B cell (primary cell): ENCODE data around the gene CGNL1. TPM values are rescaled to one million over a fixed set of nuclear protein-coding genes. Genes with fewer than 3 reads are reported as not detected.

Source experiments
- ATAC-seq: fragments of 200-7000 bp; cut with Tn5 transposase; one replicate; pipeline ENCODE4 v1.10.0; 2021; ENCODE audit warnings: low read depth, mild to moderate bottlenecking, moderate number of reproducible peaks, moderate library complexity
- CTCF ChIA-PET: fragments of 350-600 bp; sonication (Branson Sonifier 250); formaldehyde crosslinking; loops from one replicate; lab custom pipeline; 2021; ENCODE audit warnings: antibody characterized with exemption, inconsistent platforms; lab: Charles Lee
- POLR2A ChIA-PET: fragments of 350-600 bp; sonication (Branson Sonifier 250); formaldehyde crosslinking; loops from one replicate; lab custom pipeline; 2021; ENCODE audit warnings: antibody characterized with exemption; lab: Charles Lee
- DNase-seq: peaks from one replicate; pipeline ENCODE4 v3.0.0; 2013
- H2AFZ ChIP-seq: 2 replicates; pipeline ENCODE4 v1.6.1; 2012; ENCODE audit warnings: mild to moderate bottlenecking, low read depth, low read length; ENCODE audit not compliant: insufficient read depth, poor library complexity, severe bottlenecking
- H3K27ac ChIP-seq, 2 donors: 1 replicate in 1 of 2; 2 replicates in 1 of 2; pipeline ENCODE4 v1.5.1; 2012 to 2013; ENCODE audit warnings: low read length in 2 of 2, mild to moderate bottlenecking in 2 of 2, moderate library complexity in 1 of 2
- H3K27me3 ChIP-seq, 4 experiments: fragments of 200-600 bp in 1 of 4; sonication (generic) in 1 of 4; replicated peaks in 1 of 4; 1 replicate in 2 of 4; 2 replicates in 2 of 4; pipeline versions ENCODE4 v1.6.1 to v1.7.0; 2013 to 2016; ENCODE audit warnings: low read length in 3 of 4, mild to moderate bottlenecking in 2 of 4, mixed read lengths in 1 of 4, moderate library complexity in 1 of 4; ENCODE audit not compliant: insufficient read depth in 4 of 4, control insufficient read depth in 3 of 4; ENCODE audit errors: control extremely low read depth in 1 of 4
- H3K36me3 ChIP-seq, 2 experiments: replicated peaks in 1 of 2; 1 replicate in 1 of 2; 2 replicates in 1 of 2; pipeline versions ENCODE4 v1.6.1 to v1.7.1; 2013; ENCODE audit warnings: low read length in 1 of 2; ENCODE audit not compliant: insufficient read depth in 2 of 2, control insufficient read depth in 1 of 2; ENCODE audit errors: control extremely low read depth in 1 of 2, extremely low read depth in 1 of 2
- H3K4me1 ChIP-seq, 2 donors: fragments of 200-600 bp in 1 of 2; sonication (generic) in 1 of 2; 1 replicate in 1 of 2; 2 replicates in 1 of 2; pipeline versions ENCODE4 v1.5.1 to v1.6.1; 2013 to 2017; ENCODE audit warnings: low read length in 2 of 2; ENCODE audit not compliant: control insufficient read depth in 2 of 2, insufficient read depth in 2 of 2
- H3K4me2 ChIP-seq: replicated peaks from 2 replicates; pipeline ENCODE3; 2012; ENCODE audit warnings: mild to moderate bottlenecking, low read depth, low read length; ENCODE audit not compliant: poor library complexity, severe bottlenecking
- H3K4me3 ChIP-seq, 5 experiments: fragments of 200-600 bp in 1 of 5; sonication (generic) in 1 of 5; 1 replicate in 3 of 5; 2 replicates in 2 of 5; pipeline versions ENCODE4 v1.5.1 to v1.7.0; 2011 to 2016; ENCODE audit warnings: low read length in 4 of 5, mild to moderate bottlenecking in 4 of 5, low read depth in 2 of 5, control low read depth in 1 of 5, moderate library complexity in 1 of 5; ENCODE audit not compliant: insufficient read depth in 1 of 5; ENCODE audit errors: control extremely low read depth in 1 of 5, extremely low read depth in 1 of 5
- H3K79me2 ChIP-seq: fragments of 200-600 bp; sonication (generic); one replicate; pipeline ENCODE4 v1.6.0; 2016; ENCODE audit warnings: low read length; ENCODE audit not compliant: control insufficient read depth, insufficient read depth
- H3K9ac ChIP-seq: fragments of 200-600 bp; sonication (generic); 2 replicates; pipeline ENCODE4 v1.6.1; 2017; ENCODE audit warnings: mild to moderate bottlenecking, low read length, moderate library complexity
- H3K9me3 ChIP-seq, 3 donors: one replicate each; pipeline versions ENCODE4 v1.6.1 to v1.7.1; 2013; ENCODE audit warnings: low read length in 2 of 3; ENCODE audit not compliant: control insufficient read depth in 2 of 3, insufficient read depth in 1 of 3; ENCODE audit errors: control extremely low read depth in 1 of 3
- H4K20me1 ChIP-seq: 2 replicates; pipeline ENCODE4 v1.6.0; 2012; ENCODE audit warnings: mild to moderate bottlenecking, low read length; ENCODE audit not compliant: insufficient read depth, control insufficient read depth, poor library complexity, severe bottlenecking
- H3K27ac Mint-ChIP-seq: one replicate; pipeline ENCODE4 v1.8.0; 2021; ENCODE audit warnings: mixed read lengths
- H3K27me3 Mint-ChIP-seq: one replicate; pipeline ENCODE4 v1.8.0; 2021; ENCODE audit warnings: mixed read lengths
- H3K4me1 Mint-ChIP-seq: one replicate; pipeline ENCODE4 v1.8.0; 2021; ENCODE audit warnings: mixed read lengths
- H3K4me3 Mint-ChIP-seq: one replicate; pipeline ENCODE4 v1.8.0; 2021; ENCODE audit warnings: mixed read lengths
- H3K9me3 Mint-ChIP-seq: one replicate; pipeline ENCODE4 v1.8.0; 2022; ENCODE audit warnings: mixed read lengths; ENCODE audit not compliant: insufficient read depth
- EZH2 ChIP-seq: IDR thresholded peaks from 2 replicates; pipeline ENCODE4 v1.6.1; 2012; ENCODE audit warnings: borderline replicate concordance, low read depth, mild to moderate bottlenecking, moderate library complexity, low read length; ENCODE audit not compliant: insufficient read depth, poor library complexity, severe bottlenecking
- WGBS: methylation state at CpG from one replicate; pipeline ENCODE4 v1.1.5; 2013; ENCODE audit warnings: missing lambda C conversion rate; ENCODE audit not compliant: insufficient coverage; 5-methylcytosine and 5-hydroxymethylcytosine counted together
- intact Hi-C: fragments of 100-400 bp; cut with micrococcal nuclease; formaldehyde crosslinking; loops from one replicate; pipeline ENCODE4 v1.10.0; 2022
- polyA plus RNA-seq: library from polyadenylated mRNA; depleted of rRNA; stranded (reverse); fragments of >200 nt; gene quantifications from 2 replicates; pipeline ENCODE4 v1.2.3, GENCODE V29; 2012
- total RNA-seq, 2 donors: library from RNA; stranded (reverse); fragments of 120-200 nt in 1 of 2; gene quantifications; 1 replicate in 1 of 2; 2 replicates in 1 of 2; pipeline versions ENCODE4 v1.2.3 to v1.2.4, GENCODE V29; 2013 to 2022
- TF ChIP-seq, protein P1 (sequence below): fragments of 200-600 bp; IDR thresholded peaks from one replicate; pipeline ENCODE4 v1.8.0; 2022; ENCODE audit warnings: antibody characterized with exemption, mild to moderate bottlenecking

The CGNL1 gene
- total and polyA plus RNA-seq, 2 donors (not counting 1 experiment from before 2014, with no cell fraction given) = 0.03 to 0.12 TPM

DNA sequence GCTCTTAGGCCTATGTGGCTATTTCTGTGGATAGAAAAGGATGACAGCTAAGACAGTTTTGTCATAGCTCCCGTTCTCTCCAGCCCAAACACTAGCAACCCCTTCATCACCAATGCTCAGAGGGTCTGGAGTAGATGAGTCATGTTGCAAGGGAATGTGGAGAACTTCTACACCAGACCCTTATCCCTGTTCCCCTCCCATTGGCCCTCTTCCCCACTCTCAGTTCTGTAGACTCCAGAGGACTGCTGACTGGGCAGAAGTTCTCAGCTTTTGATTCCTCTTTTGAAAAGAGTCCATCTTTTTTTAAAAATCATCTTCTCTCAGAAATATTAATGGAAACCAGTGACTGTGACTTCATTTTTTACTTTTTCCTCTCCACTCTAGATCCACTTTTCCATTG lies 213.0 kb downstream of the CGNL1 start:
- no peak overlapping the region for H2AFZ ChIP-seq
- peaks cover 0 to 3% (median 0%) of the 10 kb centered on the region in 4 experiments for H3K27me3 ChIP-seq
- no peaks in the 10 kb centered on the region for H3K36me3 ChIP-seq
- Mint-ChIP-seq H3K4me1 (peaks cover 64% of the 10 kb centered on the region), H3K27me3 (peaks cover 10% of the 10 kb centered on the region), H3K9me3 (peaks cover 2% of the 10 kb centered on the region), H3K4me3 (no peak overlapping the region), H3K27ac (no peak overlapping the region)
- intact Hi-C loops = no loop called here
- no peak for DNase-seq
- TF ChIP-seq, protein P1, sequence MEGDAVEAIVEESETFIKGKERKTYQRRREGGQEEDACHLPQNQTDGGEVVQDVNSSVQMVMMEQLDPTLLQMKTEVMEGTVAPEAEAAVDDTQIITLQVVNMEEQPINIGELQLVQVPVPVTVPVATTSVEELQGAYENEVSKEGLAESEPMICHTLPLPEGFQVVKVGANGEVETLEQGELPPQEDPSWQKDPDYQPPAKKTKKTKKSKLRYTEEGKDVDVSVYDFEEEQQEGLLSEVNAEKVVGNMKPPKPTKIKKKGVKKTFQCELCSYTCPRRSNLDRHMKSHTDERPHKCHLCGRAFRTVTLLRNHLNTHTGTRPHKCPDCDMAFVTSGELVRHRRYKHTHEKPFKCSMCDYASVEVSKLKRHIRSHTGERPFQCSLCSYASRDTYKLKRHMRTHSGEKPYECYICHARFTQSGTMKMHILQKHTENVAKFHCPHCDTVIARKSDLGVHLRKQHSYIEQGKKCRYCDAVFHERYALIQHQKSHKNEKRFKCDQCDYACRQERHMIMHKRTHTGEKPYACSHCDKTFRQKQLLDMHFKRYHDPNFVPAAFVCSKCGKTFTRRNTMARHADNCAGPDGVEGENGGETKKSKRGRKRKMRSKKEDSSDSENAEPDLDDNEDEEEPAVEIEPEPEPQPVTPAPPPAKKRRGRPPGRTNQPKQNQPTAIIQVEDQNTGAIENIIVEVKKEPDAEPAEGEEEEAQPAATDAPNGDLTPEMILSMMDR = no peak
- no peak for TF ChIP-seq EZH2
- H4K20me1 ChIP-seq = no peaks in the 10 kb centered on the region
- POLR2A ChIA-PET = no interaction called here
- no peak overlapping the region for H3K27ac ChIP-seq
- H3K4me1 ChIP-seq = peaks cover 62 to 67% of the 10 kb centered on the region in 2 donors
- peaks cover 0 to 3% (median 0%) of the 10 kb centered on the region in 3 donors for H3K9me3 ChIP-seq
- no CpG with 5 or more reads among the region's 1 CpG for WGBS
- no peak overlapping the region for H3K4me3 ChIP-seq
- ATAC-seq = no peak
- H3K4me2 ChIP-seq = no peak overlapping the region
- no peak overlapping the region for H3K9ac ChIP-seq
- no peaks in the 10 kb centered on the region for H3K79me2 ChIP-seq
- CTCF ChIA-PET = interaction anchor here (1.4 kb wide), 1 partner anchor 9 kb away, joined by 5 read pairs; no protein-coding TSS in a partner anchor

DNA sequence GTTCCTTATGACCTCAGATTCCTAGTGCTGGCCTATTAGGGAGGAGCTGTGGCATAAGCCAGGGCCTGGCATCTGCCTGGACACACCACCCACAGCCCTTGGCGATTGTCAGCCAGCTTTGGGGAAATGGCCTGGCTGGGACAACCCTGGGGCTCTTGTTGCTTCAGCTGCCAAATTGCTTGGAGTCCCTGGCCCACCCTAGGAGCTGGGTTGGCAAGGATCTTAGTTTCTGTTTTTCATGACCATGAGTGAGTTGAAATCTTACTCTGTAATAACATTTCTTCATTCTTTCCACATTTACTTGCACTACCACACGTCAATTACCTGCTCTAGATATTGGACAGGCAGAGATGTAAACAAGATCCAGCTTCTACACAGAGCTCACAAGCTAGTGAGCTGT lies 213.4 kb downstream of the CGNL1 start:
- ChIA-PET CTCF (interaction anchor here (0.6 to 1.4 kb wide), 2 partner anchors 9 to 546 kb away, joined by 3 to 5 read pairs; no protein-coding TSS in a partner anchor), POLR2A (no interaction called here)
- H3K27ac ChIP-seq = no peak overlapping the region
- DNase-seq (no peak), ATAC-seq (no peak)
- no peaks in the 10 kb centered on the region for H3K79me2 ChIP-seq
- H3K9me3 ChIP-seq = peaks cover 0 to 3% (median 0%) of the 10 kb centered on the region in 3 donors
- no peak overlapping the region for H2AFZ ChIP-seq
- intact Hi-C loops = loop anchor here (2.0 to 5.0 kb wide), 2 partner anchors 29 to 118 kb away; partner anchors contain the start of gene POLR2M
- no peaks in the 10 kb centered on the region for H3K36me3 ChIP-seq
- Mint-ChIP-seq H3K27me3 (peaks cover 10% of the 10 kb centered on the region), H3K9me3 (peaks cover 2% of the 10 kb centered on the region), H3K4me1 (peaks cover 63% of the 10 kb centered on the region), H3K4me3 (peak overlapping the region; percentile 14), H3K27ac (no peak overlapping the region)
- 100% methylated on average over 1 of the region's 2 CpGs for WGBS
- peaks cover 0 to 3% (median 0%) of the 10 kb centered on the region in 4 experiments for H3K27me3 ChIP-seq
- H4K20me1 ChIP-seq = no peaks in the 10 kb centered on the region
- TF ChIP-seq, protein P1 = no peak
- TF ChIP-seq EZH2 = no peak
- H3K4me1 ChIP-seq = peaks cover 62 to 67% of the 10 kb centered on the region in 2 donors
- no peak overlapping the region for H3K4me3 ChIP-seq
- no peak overlapping the region for H3K4me2 ChIP-seq
- no peak overlapping the region for H3K9ac ChIP-seq
